ENCODE results near the gene NR2F1.

NR2F1 gene

DNA sequence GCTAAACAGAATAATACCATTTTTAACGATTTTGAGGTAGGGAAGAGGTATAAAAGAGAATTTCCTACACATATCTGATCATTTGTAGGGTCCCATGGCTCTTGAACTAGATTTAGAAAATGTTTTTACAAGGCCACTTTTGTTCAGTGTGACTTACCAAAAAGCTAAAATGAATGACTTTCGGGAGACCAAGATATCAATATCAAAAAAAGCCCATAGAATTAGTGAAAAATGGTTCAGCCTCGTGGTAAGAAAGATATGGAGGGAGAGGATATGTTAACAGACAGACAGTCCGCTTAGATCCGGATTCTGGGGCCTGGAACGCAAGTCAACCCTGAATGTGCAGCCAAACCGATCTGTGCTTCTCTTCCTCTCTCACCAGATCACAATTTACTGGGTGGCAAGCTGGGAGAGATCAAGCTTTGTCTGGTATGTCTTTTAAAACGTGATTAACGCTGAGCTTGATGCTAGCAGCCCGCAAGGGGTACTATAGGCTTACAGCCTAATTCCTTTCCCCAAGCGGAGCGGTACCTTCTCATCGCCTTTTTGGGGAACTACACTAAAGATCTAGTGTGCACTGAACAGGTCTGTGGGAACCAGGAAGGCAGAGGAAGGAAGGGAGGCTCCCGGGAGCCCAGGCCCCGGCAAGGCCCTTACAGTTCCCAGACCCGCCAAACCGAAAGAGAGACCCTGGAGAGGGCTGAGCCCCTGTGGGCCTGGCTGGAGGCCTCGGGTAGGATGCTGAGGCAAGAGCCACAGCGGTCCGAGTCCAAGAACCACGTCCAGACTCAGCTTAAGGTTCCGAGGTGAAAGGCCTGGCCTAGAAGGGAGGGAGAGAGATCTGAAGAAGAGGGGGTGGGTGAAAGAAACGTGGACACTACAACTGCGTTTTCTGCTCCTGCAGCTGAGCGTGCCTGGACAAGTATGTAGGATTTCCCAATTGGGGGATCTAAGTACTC is 4.9 kb upstream of the NR2F1 start:
- no peak for DNase-seq

DNA sequence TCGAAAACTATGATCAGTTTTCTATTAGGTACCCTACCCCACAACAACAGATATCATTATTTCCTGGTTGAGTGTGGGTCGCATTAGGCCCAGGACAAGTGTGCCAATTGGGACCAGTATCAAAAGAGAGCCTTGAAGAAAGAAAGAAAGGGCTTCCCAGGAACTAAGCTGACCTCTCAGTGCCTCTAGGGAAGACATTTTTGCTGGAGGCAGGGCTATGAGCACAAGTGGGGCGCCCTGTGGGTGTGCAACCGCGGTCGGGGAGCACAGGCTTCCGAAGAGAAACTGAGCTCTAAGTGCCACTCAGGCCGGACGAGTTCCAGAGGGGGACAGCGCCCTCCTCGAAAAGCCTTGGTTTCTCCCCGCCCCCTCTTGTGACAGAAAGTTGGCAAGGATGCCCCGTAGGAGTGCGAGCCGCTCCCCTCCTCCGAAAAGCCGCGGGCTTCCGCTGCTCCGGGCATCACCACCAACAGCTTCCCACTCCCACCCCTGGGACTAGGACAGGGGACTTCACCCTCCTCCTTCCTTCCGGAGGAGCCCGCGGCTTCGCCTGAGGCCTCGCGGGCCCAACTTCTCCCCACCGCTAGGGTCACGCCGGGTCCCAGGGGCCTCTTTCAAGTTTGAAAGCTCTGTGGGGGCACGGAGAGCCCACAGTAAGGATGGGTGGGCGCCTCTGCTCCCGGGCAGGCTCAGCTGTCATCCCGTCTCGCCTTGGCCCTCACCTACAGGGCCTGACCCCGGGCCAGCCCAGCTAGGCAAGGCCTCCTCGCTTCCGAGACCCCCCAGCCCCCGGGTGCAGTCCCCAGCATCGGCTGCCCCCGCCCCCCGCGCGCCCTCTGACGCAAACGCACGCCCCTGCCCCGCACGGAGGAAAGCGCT is 4.0 kb upstream of the NR2F1 start:
- no peak for DNase-seq

DNA sequence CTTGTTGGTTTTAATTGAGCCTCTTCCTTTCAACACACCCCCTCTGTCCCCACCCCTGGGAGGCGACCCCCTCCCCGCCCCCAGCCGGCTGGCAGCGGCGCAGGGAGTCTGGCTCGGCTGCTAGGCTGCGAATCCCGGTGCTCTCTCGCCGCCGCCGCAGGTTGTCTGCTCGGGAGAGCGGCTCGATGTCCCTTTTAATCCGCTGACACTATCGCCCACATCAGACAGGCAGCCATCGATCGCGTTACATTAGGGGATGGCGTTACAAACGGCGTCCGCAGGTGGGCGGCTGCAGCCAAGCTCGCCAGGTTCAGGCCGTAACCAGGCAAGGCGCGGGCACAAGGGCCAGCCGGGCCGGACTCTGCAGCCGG is 3.3 kb upstream of the NR2F1 start:
- no peak for DNase-seq

DNA sequence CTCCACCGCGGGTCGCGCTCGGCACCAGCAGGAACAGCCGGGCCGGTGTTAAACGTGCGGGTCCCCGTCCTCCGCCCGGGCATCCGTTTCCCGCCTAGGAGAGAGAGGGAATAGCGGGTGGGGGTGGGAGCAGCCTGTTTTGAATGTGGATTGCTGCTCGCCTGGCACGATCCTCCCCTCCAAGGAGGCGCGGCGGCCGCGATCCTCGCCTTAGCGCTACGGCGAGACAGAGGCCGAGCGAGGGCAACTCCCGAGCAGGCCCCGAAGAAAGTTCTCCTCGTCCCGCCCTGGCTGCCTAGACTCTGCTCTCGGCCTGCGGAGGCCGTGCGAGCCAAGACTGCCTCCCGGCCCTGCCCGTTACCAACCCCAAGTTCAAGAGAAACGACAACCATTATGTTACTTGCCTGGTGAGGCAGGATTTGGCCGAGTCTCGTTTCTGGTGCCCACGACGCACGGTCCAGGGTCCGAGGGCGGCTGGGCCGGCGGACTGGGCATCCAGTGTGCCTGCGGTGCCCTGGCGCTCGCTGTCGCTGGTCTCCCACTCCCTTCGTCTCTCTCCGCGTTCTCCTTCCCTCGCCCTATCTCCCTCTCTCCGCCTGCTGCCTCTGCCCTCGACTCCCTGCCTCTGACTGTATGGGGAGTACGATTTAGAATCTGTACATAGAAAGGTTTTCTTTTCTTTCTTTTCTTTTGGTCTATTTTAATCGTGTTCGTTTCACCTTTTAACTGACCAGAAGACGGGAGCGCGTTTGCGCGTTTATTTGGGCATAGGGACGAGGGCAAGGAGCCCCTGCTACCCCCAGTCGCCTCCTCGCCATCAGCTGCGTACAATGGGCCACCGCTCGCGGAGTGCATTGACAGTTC is 2.7 kb upstream of the NR2F1 start:
- no peak for DNase-seq

DNA sequence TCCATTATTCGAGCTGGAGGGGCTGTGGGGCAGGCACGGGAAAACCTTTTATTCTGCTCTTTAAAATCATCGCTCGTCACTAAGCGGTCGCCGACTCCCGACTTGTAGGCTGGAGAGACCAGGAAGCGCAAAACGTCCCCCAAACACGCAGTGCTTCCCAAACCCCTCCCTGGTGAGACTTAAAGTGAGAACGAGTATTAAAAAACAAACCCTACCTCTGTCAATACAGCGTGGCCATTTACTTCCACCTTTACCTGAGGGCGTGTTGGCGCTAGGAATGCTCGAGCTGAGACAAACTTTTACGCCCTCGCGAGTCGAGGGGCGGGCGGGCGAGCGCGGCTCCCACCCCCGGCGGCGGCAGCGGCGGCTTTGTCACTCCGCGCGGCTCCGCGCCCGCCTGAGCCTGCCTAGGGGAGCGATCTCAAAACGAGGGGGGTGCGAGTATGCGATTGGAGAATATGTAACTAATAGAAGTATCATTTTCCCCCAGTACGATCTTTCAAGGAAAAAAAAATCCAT is 2.0 kb upstream of the NR2F1 start, which contains the start of gene NR2F1-AS1:
TSS of gene NR2F1-AS1 (minus strand) at position 293 of the 519 bp plus-strand sequence.
- peak; percentile 26 for DNase-seq

DNA sequence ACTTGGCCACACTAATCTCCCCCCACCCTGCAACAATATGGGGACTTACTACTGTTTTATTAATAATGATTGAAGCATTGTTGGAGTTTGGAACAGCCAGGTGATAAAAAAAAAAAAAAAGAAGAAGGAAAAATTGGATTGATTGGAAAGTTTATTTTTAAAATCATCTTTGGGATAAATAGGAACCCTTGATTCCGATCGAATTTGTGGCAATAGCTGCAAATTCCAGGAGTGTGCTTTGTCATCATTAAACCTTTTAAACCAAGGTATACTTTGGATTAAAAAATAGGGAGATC is 907 bp upstream of the NR2F1 start:
- DNase-seq = no peak

DNA sequence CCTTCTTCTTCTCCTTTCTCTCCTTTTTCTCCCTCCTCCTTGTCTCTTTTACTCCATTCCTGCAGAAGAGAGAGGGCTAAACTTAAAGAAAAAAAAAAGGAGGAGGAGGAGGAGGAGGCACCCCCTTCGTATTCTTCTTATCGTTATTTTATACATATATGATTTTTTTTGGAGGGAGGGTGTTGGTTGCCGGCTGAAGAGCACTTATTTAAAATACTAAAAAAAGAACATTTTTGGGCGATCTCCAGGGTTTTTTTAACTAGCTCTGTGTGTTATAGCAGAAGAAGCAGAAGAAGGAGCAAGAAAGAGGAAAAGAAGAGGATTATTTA is 381 bp downstream of the NR2F1 start:
- no peak for DNase-seq

DNA sequence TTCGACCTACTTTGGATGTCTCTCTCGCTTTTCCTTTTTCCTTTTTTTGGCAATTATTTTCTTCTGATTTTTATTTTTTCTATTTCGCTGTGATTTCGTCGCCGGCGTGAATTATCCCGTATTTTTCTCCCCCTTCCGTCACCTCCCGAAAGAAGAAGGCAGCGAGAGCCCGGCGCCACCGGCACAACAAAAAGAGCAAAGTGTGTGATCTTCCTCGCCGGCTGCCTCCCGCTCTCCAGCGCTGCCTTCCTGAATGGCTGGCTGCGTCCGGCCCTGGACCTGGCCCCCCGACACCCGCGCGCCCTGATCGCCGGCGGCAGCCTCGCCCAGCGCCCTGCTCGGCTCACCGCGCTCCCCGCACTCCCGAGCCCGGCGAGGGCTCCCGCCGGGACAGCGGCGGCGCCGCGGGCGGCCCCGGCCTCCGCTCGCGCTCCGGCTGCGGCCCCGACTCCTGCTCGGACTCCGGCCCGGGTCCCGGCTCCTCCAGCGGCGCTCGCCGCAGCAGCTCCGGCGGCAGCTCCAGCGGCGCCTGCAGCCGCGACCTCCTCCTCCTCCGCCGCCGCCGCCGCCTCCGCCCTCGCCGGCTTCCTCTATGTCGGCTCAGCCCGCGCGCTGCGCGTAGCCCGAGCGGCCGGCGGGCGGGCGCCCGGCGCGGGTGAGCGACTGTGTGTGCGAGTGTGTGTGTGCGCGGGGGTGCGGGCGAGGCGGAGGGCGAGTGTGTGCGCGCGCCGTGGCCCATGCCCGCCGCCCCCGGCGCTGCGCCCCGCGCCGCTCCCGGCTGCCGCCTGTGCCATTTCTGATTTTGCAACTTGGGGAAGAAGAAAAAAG is 960 bp downstream of the NR2F1 start:
- peak; percentile 34 for DNase-seq

DNA sequence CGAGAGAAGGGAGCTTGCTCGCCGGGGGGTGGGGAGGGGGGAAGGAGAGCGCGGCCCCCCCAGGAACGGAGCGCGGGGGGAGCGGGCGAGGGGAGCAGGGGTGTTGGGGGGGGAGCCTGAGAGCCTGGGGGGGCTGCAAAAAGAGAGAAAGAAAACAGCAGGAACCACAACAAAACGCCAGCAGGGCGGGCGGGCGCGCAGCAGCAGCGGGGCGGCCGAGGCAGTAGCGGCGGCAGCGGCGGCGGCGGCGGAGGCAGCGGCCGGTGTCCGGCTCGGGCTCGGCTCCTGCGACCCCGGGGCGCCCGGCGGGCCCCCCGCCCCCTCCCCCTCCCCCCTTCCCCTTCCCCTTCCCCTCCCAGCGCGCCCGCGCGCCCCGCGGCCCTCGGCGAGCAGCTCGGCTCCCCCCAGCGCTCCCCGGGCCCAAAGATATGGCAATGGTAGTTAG is 1.6 kb downstream of the NR2F1 start:
- DNase-seq = no peak

DNA sequence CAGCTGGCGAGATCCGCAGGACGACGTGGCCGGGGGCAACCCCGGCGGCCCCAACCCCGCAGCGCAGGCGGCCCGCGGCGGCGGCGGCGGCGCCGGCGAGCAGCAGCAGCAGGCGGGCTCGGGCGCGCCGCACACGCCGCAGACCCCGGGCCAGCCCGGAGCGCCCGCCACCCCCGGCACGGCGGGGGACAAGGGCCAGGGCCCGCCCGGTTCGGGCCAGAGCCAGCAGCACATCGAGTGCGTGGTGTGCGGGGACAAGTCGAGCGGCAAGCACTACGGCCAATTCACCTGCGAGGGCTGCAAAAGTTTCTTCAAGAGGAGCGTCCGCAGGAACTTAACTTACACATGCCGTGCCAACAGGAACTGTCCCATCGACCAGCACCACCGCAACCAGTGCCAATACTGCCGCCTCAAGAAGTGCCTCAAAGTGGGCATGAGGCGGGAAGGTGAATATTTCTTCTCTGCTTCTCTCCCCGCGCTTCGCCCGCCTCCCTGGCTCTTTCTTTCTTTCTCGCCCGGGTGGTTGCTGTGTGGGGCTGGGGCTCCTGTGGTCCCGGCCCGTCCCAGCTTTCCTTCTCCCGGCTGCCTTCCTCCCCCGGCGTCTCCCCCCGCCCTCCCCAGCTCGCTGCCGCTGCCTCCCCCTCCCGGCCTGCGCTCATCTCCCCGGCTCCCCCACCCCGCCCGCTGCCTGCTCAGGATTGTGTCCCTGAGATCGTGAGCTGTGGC is 2.2 kb downstream of the NR2F1 start:
- DNase-seq = no peak

DNA sequence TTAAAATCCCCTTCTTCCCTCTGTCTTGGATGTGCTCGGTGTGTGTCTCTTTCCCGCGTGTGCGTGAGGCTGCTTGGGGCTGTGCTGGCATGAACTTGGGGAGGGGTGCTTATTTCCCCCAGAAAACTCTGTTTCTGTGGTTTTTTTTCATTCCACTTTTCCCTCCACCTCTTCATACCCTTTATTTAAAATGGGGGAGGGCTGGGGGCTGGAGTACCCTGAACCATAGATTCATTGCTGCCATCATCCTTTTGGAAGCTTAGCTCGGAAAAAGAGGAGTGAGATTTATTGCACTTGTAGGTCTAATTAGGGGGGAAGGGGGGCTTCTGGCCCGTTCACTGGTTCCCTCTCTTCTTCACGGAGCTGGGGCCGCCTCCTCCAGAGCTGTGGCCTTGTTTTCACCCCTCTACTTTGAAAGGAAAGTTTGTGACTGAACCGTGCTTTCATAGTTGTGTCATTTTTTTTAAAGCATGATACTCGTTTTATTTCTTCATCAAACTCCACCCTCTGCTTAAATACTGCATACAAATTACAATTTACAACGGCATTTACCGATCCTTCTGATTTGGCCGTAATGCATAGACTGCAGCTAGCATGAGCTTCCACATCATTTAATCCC is 2.9 kb downstream of the NR2F1 start:
- no peak for DNase-seq

DNA sequence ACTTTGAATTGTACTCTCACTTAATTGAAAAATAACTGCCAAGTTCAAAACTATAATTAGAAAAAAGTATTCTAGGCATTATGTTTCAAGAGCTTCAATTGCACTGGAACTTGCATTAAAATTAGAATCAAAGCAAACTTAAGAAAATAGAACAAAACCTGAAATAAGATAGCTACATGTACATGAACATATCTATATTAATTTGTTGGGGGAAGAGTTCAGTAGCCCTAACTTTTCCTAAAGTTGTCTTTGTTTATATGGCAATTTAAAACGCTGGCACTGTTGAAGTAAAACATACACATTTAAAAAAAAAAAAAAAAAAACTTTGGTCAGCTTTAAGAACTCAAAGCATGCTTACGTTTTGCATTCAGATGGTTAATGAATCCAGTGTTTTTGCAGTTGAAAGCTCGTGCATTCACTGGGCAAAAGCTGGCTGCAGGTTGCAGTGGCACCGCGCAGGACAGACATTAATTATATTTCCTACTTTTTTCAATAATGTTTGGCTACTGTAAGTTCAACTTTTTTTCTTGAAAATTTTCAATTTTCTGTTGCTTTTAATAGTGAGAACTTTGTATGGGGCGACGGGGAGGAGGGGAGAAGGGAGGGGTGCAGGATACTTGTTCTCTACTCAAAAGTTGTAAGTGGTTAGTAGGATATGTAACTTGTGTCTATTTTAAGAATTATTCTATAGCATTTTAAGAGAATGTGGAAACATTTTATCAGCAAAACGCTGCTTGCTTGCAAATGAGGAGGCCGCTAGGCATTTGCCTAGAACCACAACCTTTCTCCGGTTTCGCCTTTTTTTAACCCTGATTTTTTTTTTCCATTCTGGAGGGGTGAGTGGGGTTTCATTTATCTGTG is 3.9 kb downstream of the NR2F1 start:
- DNase-seq = no peak

DNA sequence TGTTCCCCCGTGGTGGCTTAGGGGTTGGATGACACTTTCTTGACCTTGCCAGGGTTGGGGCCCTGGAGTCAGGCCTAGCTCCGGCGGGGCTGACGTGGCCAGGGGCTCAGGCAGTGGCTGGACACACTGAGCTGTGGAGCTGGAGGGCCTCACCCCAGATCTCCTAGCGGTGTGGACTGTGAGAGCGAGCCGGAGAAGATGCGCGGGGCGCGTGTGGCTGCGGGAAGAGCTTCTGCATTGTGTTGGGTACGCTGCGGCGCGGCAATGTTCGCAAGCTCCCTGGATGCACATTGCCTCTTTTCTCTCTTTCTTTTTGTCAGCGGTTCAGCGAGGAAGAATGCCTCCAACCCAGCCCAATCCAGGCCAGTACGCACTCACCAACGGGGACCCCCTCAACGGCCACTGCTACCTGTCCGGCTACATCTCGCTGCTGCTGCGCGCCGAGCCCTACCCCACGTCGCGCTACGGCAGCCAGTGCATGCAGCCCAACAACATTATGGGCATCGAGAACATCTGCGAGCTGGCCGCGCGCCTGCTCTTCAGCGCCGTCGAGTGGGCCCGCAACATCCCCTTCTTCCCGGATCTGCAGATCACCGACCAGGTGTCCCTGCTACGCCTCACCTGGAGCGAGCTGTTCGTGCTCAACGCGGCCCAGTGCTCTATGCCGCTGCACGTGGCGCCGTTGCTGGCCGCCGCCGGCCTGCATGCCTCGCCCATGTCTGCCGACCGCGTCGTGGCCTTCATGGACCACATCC is 4.8 kb downstream of the NR2F1 start:
- no peak for DNase-seq

DNA sequence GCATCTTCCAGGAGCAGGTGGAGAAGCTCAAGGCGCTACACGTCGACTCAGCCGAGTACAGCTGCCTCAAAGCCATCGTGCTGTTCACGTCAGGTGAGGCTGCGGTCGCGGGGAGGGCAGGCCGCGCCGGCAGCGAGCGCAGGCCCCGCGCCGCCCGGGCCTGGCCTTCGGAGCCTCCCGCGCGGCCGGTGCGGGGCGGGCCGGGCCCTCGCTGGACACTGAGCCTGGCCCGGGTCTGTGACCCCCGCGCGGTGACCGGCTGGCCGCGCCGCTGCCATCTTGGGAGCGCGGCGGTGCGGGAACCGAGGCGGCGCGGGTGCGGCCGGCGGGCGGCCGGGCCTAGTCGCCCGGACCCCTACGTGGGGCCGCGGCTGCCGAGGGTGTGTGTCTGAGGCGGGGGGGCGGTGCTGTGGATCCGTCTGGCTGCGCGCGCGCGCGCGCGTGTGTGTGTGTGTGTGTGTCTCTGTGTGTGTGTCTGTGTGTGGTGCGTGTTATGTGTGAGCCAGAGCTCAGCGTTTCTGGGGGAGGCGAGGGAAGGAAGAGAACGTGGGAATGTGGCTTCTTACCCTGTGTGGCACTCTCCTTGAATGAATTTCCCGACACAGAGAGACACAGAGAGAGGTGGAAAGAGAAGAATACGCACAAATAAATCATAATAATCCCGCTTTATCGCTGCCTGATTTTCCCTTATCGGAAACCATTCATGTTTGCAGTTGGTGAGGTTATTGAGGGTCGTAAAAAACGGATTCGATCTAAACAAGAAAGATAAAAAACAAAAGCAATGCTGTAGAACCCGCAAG is 5.5 kb downstream of the NR2F1 start:
- no peak for DNase-seq

DNA sequence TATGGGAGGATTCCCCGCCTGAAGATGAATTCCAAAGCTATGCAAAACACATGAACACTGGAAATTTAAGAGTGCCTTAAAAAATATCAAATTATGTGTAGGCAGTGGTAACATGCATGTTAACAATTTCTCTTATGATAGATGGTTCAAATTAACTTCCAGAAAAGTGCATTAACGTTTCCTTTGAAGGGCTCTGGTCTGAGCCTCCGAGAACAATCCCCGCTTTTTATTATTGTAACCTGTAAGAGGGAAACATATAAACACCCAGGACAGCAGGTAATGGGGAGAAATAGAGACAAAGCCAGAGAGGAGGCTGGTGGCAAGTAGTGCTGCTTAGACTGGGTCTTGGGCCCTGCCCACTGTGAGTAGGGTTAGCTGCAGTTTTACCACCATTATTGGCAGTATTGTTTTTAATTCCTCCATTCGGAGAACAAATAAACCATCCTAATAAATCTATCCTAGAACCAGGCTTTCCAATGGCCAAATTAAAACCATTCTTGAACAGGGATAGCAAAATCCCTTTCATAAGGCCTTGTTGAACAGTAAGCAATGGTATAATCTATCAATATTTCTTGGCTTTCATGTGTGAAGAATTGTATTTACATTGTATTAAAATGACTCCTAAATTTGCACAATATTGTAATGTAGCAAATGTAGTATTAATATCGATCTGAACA is 6.3 kb downstream of the NR2F1 start:
- DNase-seq = no peak

DNA sequence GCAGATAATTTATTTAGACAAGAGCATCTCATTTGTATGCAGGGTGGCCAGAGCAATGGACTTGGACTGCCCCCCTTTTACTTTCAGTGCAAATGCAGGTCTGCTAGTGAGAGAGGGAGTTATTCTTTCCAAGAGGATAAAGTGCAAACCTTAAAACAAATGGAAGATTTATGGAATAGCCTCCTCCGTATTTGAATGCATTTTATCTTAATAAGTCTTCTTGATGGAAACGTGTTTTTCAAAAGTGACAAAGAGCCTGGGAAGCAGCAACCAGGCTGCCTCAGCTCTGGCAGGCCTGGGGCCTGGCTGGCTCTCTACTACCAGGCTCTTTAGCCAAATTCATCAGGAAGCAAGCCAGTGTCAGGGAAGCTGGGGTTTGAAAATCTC is 6.8 kb downstream of the NR2F1 start:
- no peak for DNase-seq

DNA sequence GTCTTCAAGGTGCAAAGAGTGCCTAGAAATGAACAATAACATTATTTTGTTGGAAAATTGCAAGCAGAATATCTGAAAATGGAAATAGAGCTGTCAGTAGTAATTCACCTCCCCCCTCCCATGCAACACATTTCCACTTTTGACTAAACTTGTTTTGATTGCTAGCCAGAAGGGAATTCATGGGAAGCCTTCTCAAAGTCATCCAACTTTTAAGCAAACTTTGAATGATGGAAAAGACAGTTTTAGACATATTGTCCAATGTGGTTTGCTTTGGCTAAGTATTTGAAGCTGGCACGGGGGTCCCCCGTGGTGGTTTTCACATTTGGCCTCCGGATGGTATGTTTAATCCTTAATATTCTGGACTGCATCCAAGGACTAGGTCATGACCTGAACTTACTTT is 7.5 kb downstream of the NR2F1 start:
- no peak for DNase-seq

Measured in central memory CD4-positive, alpha-beta T cell (primary cell).